H9 (cell line): ENCODE measurements around the gene TMF1. TPM values are rescaled to one million over a fixed set of nuclear protein-coding genes. Genes with fewer than 3 reads are reported as not detected.

ENCODE experiments used
- DNase-seq: peaks from one replicate; pipeline ENCODE4 v3.0.0-alpha.2; 2017
- H2AFZ ChIP-seq: one replicate; pipeline ENCODE4 v1.6.1; 2013; ENCODE audit warnings: mild to moderate bottlenecking, low read length, control low read depth, moderate library complexity
- H2AK5ac ChIP-seq: 2 replicates; pipeline ENCODE4 v1.6.1; 2013; ENCODE audit warnings: low read length, control low read depth, mixed read lengths; ENCODE audit not compliant: insufficient read length
- H2BK120ac ChIP-seq: one replicate; pipeline ENCODE4 v1.6.1; 2013; ENCODE audit warnings: low read depth, mild to moderate bottlenecking, low read length, control low read depth, inconsistent platforms; ENCODE audit not compliant: poor library complexity, severe bottlenecking
- H2BK12ac ChIP-seq: 2 replicates; pipeline ENCODE4 v1.6.1; 2013; ENCODE audit warnings: low read length, control low read depth, mixed read lengths, low read depth; ENCODE audit not compliant: insufficient read length
- H2BK15ac ChIP-seq: 2 replicates; pipeline ENCODE4 v1.6.1; 2013; ENCODE audit warnings: low read depth, low read length, control low read depth
- H2BK20ac ChIP-seq: one replicate; pipeline ENCODE4 v1.6.1; 2013; ENCODE audit warnings: low read depth, mild to moderate bottlenecking, low read length, control low read depth, inconsistent platforms; ENCODE audit not compliant: poor library complexity, severe bottlenecking
- H2BK5ac ChIP-seq: 2 replicates; pipeline ENCODE4 v1.6.1; 2013; ENCODE audit warnings: low read length, control low read depth, mixed read lengths; ENCODE audit not compliant: insufficient read length
- H3K14ac ChIP-seq: 2 replicates; pipeline ENCODE4 v1.6.1; 2013; ENCODE audit warnings: low read length, control low read depth; ENCODE audit not compliant: insufficient read depth
- H3K18ac ChIP-seq: 2 replicates; pipeline ENCODE4 v1.6.1; 2013; ENCODE audit warnings: low read depth, mild to moderate bottlenecking, mixed read lengths, low read length, control low read depth; ENCODE audit not compliant: insufficient read length
- H3K23ac ChIP-seq: 2 replicates; pipeline ENCODE4 v1.6.1; 2013; ENCODE audit warnings: low read length, control low read depth, mixed read lengths, low read depth; ENCODE audit not compliant: insufficient read length
- H3K23me2 ChIP-seq: 2 replicates; pipeline ENCODE4 v1.6.1; 2013; ENCODE audit warnings: low read depth, mild to moderate bottlenecking, mixed read lengths, low read length, control low read depth; ENCODE audit not compliant: insufficient read length, poor library complexity, severe bottlenecking
- H3K27ac ChIP-seq: 2 replicates; pipeline ENCODE4 v1.5.1; 2013; ENCODE audit warnings: low read length, control low read depth, mixed read lengths, low read depth; ENCODE audit not compliant: insufficient read length
- H3K27me3 ChIP-seq: 2 replicates; pipeline ENCODE4 v1.6.1; 2013; ENCODE audit warnings: low read length, control low read depth, inconsistent platforms; ENCODE audit not compliant: insufficient read depth
- H3K4ac ChIP-seq: 2 replicates; pipeline ENCODE4 v1.6.1; 2013; ENCODE audit warnings: low read depth, mild to moderate bottlenecking, control low read depth, inconsistent platforms, low read length, moderate library complexity
- H3K4me1 ChIP-seq: 2 replicates; pipeline ENCODE4 v1.6.1; 2013; ENCODE audit warnings: low read length, control low read depth, inconsistent platforms; ENCODE audit not compliant: insufficient read depth
- H3K4me2 ChIP-seq: 2 replicates; pipeline ENCODE4 v1.6.1; 2013; ENCODE audit warnings: low read length, control low read depth, mixed read lengths; ENCODE audit not compliant: insufficient read length, insufficient read depth
- H3K56ac ChIP-seq: 2 replicates; pipeline ENCODE4 v1.6.1; 2013; ENCODE audit warnings: low read depth, mild to moderate bottlenecking, mixed read lengths, low read length, control low read depth; ENCODE audit not compliant: insufficient read length
- H3K79me1 ChIP-seq: 2 replicates; pipeline ENCODE4 v1.6.1; 2013; ENCODE audit warnings: low read depth, mild to moderate bottlenecking, moderate library complexity, low read length, control low read depth, inconsistent platforms; ENCODE audit not compliant: insufficient read depth, poor library complexity, severe bottlenecking
- H3K79me2 ChIP-seq: 2 replicates; pipeline ENCODE4 v1.6.1; 2013; ENCODE audit warnings: low read length, control low read depth, inconsistent platforms; ENCODE audit not compliant: insufficient read depth
- H3K9ac ChIP-seq: 2 replicates; pipeline ENCODE4 v1.6.1; 2013; ENCODE audit warnings: low read length, control low read depth, mixed read lengths; ENCODE audit not compliant: insufficient read length; ENCODE audit errors: extremely low read depth
- H3K9me3 ChIP-seq: one replicate; pipeline ENCODE4 v1.6.1; 2013; ENCODE audit warnings: low read depth, low read length, inconsistent platforms; ENCODE audit not compliant: control insufficient read depth
- H3T11ph ChIP-seq: one replicate; pipeline ENCODE4 v1.6.1; 2013; ENCODE audit warnings: mild to moderate bottlenecking, low read length, control low read depth, inconsistent platforms
- H4K20me1 ChIP-seq: one replicate; pipeline ENCODE4 v1.6.1; 2013; ENCODE audit not compliant: control insufficient read depth, insufficient read length, insufficient read depth
- H4K5ac ChIP-seq: 2 replicates; pipeline ENCODE4 v1.6.1; 2013; ENCODE audit warnings: low read depth, mild to moderate bottlenecking, mixed read lengths, low read length, control low read depth; ENCODE audit not compliant: insufficient read length
- H4K8ac ChIP-seq: replicated peaks from 2 replicates; pipeline ENCODE4 v1.6.1; 2013; ENCODE audit warnings: low read length, control low read depth, mixed read lengths, low read depth; ENCODE audit not compliant: insufficient read length
- H4K91ac ChIP-seq: 2 replicates; pipeline ENCODE4 v1.6.1; 2013; ENCODE audit warnings: low read depth, mild to moderate bottlenecking, moderate library complexity, mixed read lengths, low read length, control low read depth; ENCODE audit not compliant: insufficient read length
- H3K27ac Mint-ChIP-seq, 3 experiments: 2 replicates in 2 of 3; 3 replicates in 1 of 3; pipeline ENCODE4 v1.8.0; 2020 to 2021; ENCODE audit warnings: mixed read lengths in 3 of 3, mild to moderate bottlenecking in 1 of 3, moderate library complexity in 1 of 3
- H3K27me3 Mint-ChIP-seq: 2 replicates; pipeline ENCODE4 v1.8.0; 2021; ENCODE audit warnings: low read depth, mild to moderate bottlenecking, moderate library complexity, mixed read lengths
- H3K36me3 Mint-ChIP-seq, 3 experiments: 2 replicates in 2 of 3; 3 replicates in 1 of 3; pipeline ENCODE4 v1.8.0; 2020 to 2021; ENCODE audit warnings: low read depth in 3 of 3, mixed read lengths in 3 of 3; ENCODE audit not compliant: insufficient read depth in 1 of 3
- H3K4me1 Mint-ChIP-seq, 2 experiments: 2 replicates each; pipeline ENCODE4 v1.8.0; 2020; ENCODE audit warnings: mixed read lengths in 2 of 2
- H3K4me3 Mint-ChIP-seq, 2 experiments: 2 replicates in 1 of 2; 3 replicates in 1 of 2; pipeline ENCODE4 v1.8.0; 2020 to 2021; ENCODE audit warnings: mild to moderate bottlenecking in 2 of 2, mixed read lengths in 2 of 2, moderate library complexity in 1 of 2
- H3K9me3 Mint-ChIP-seq, 2 experiments: 2 replicates in 1 of 2; 3 replicates in 1 of 2; pipeline ENCODE4 v1.8.0; 2020; ENCODE audit warnings: mild to moderate bottlenecking in 2 of 2, mixed read lengths in 2 of 2, moderate library complexity in 1 of 2
- WGBS: extraction: QIAGEN DNeasy Blood & Tissue Kit; methylation state at CpG from one replicate; pipeline ENCODE4 v1.1.7; 2013; ENCODE audit warnings: missing lambda C conversion rate, low lambda C conversion rate, mixed read lengths; ENCODE audit not compliant: insufficient read length; ENCODE audit errors: extremely low coverage; 5-methylcytosine and 5-hydroxymethylcytosine counted together
- total RNA-seq: library from RNA; stranded (reverse); gene quantifications from 2 replicates; pipeline ENCODE4 v1.2.1, GENCODE V29; 2021
- TF ChIP-seq, protein P1 (sequence below): fragments of 200-600 bp; sonication (generic); conservative IDR thresholded peaks from 3 replicates; pipeline ENCODE4 v1.8.0; 2021; ENCODE audit warnings: antibody characterized with exemption, mild to moderate bottlenecking

Gene TMF1
- total RNA-seq, 1 experiment from 2014 or later = 21.9 TPM

- no peak overlapping the region for H2BK5ac ChIP-seq
- H3K27ac Mint-ChIP-seq = peak overlapping the region in 1 of 3 experiments; percentile 11; a peak in 1 of 7 replicates
- no peak overlapping the region for H2BK15ac ChIP-seq
- H3K79me2 ChIP-seq = no peaks in the 10 kb centered on the region
- H3K14ac ChIP-seq = no peak overlapping the region
- no peak overlapping the region for H3K4me3 Mint-ChIP-seq
- H3K9ac ChIP-seq = no peak overlapping the region
- H4K5ac ChIP-seq = no peak overlapping the region
- H3K23ac ChIP-seq = no peak overlapping the region
- no peaks in the 10 kb centered on the region for H3K9me3 ChIP-seq
- no peaks in the 10 kb centered on the region for H3K9me3 Mint-ChIP-seq
- no peak overlapping the region for H4K8ac ChIP-seq
- WGBS = no CpG with 5 or more reads among the region's 7 CpGs
- TF ChIP-seq, protein P1, sequence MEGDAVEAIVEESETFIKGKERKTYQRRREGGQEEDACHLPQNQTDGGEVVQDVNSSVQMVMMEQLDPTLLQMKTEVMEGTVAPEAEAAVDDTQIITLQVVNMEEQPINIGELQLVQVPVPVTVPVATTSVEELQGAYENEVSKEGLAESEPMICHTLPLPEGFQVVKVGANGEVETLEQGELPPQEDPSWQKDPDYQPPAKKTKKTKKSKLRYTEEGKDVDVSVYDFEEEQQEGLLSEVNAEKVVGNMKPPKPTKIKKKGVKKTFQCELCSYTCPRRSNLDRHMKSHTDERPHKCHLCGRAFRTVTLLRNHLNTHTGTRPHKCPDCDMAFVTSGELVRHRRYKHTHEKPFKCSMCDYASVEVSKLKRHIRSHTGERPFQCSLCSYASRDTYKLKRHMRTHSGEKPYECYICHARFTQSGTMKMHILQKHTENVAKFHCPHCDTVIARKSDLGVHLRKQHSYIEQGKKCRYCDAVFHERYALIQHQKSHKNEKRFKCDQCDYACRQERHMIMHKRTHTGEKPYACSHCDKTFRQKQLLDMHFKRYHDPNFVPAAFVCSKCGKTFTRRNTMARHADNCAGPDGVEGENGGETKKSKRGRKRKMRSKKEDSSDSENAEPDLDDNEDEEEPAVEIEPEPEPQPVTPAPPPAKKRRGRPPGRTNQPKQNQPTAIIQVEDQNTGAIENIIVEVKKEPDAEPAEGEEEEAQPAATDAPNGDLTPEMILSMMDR = no peak
- no peaks in the 10 kb centered on the region for H4K20me1 ChIP-seq
- no peak overlapping the region for H3K18ac ChIP-seq
- H2BK120ac ChIP-seq = no peak overlapping the region
- H4K91ac ChIP-seq = no peak overlapping the region
- H3K27me3 Mint-ChIP-seq = no peaks in the 10 kb centered on the region
- H3K36me3 Mint-ChIP-seq = peaks cover 5 to 23% (median 18%) of the 10 kb centered on the region in 3 experiments; a peak in 5 of 7 replicates
- H3K79me1 ChIP-seq = no peaks in the 10 kb centered on the region
- no peak overlapping the region for H3K27ac ChIP-seq
- no peak overlapping the region for H2BK20ac ChIP-seq
- peaks cover 4 to 10% of the 10 kb centered on the region in 2 experiments; a peak in 3 of 4 replicates for H3K4me1 Mint-ChIP-seq
- H2AK5ac ChIP-seq = no peak overlapping the region
- H3K23me2 ChIP-seq = no peaks in the 10 kb centered on the region
- no peak overlapping the region for H2BK12ac ChIP-seq
- H2AFZ ChIP-seq = no peak overlapping the region
- no peak overlapping the region for H3K4me2 ChIP-seq
- no peak overlapping the region for H3K4ac ChIP-seq
- H3K27me3 ChIP-seq = no peaks in the 10 kb centered on the region
- DNase-seq = peak; percentile 33
- no peaks in the 10 kb centered on the region for H3K4me1 ChIP-seq
- H3T11ph ChIP-seq = no peak overlapping the region
- no peak overlapping the region for H3K56ac ChIP-seq
Observed at GRCh38 chr3:68973639-68974038, 78.5 kb downstream of the TMF1 start.
